HG02642 (cell line): ENCODE results near the gene HYOU1.
"Not testable (repeated sequence)": the region's sequence is repeated elsewhere in the genome, so short reads cannot be mapped to it uniquely, and the experiment has no call there.

Experiments
- ATAC-seq: cut with Tn5 transposase; IDR thresholded peaks from one replicate; pipeline ENCODE4 v1.9.1; 2021; ENCODE audit warnings: mild to moderate bottlenecking; ENCODE audit not compliant: unreplicated experiment, poor library complexity

The HYOU1 gene

GRCh38 chr11:119024430-119025098 lies 32.4 kb downstream of the HYOU1 start:
- no peak for ATAC-seq

GRCh38 chr11:119023741-119024140 lies 33.3 kb downstream of the HYOU1 start:
- ATAC-seq = no peak

GRCh38 chr11:119021631-119022030 lies 35.4 kb downstream of the HYOU1 start:
- no peak for ATAC-seq

- no peak for ATAC-seq
Observed at GRCh38 chr11:119019996-119020395, 37.0 kb downstream of the HYOU1 start.

DNA sequence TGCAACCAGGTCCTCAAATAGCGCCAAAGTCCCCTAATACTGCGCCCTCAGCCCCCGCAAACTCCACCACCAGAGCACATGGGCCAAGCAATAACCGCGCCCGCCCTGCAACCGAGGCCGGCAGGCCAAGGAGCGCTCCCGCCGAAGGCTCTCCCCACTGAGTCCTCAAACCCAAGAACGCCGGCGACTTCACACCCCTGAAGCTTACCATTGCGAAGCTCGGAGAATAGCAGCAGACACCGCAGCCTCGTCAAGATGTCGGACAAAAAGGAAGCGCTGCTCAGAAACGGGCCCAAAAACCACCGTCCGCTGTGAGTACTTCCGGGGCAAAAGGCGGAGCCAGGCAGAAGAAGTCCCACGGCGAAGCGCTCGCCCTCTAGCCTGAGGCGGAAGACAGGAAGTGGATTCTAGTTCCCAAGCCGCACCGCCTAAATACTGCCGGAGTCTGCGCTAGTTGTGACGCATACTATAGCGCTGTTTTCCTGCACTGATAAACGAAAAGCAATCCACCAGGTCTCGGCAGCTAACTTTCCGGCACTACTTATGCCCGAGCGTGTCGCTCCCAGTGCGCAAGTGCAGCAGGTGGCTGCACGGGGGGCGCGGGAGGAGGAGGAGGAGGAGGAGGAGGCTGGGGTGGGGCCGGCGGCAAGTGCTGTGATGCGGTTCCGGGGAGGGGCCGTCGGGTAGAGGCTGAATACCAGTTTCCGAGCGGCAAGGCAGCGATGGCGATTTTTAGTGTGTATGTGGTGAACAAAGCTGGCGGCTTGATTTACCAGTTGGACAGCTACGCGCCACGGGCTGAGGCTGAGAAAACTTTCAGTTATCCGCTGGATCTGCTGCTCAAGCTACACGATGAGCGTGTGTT lies 38.7 kb downstream of the HYOU1 start, which contains the start of the genes RPS25 and TRAPPC4:
TSS of gene RPS25 (minus strand) at position 270 of the 865 bp plus-strand sequence. CDS start at position 211, 59 bp downstream.
TSS of gene TRAPPC4 (plus strand) at position 693 of the 865 bp plus-strand sequence. CDS start at position 723, 30 bp downstream.
- ATAC-seq = peak; percentile 90

- not testable (repeated sequence) for ATAC-seq
Observed at GRCh38 chr11:119017377-119017776, 39.6 kb downstream of the HYOU1 start.

DNA sequence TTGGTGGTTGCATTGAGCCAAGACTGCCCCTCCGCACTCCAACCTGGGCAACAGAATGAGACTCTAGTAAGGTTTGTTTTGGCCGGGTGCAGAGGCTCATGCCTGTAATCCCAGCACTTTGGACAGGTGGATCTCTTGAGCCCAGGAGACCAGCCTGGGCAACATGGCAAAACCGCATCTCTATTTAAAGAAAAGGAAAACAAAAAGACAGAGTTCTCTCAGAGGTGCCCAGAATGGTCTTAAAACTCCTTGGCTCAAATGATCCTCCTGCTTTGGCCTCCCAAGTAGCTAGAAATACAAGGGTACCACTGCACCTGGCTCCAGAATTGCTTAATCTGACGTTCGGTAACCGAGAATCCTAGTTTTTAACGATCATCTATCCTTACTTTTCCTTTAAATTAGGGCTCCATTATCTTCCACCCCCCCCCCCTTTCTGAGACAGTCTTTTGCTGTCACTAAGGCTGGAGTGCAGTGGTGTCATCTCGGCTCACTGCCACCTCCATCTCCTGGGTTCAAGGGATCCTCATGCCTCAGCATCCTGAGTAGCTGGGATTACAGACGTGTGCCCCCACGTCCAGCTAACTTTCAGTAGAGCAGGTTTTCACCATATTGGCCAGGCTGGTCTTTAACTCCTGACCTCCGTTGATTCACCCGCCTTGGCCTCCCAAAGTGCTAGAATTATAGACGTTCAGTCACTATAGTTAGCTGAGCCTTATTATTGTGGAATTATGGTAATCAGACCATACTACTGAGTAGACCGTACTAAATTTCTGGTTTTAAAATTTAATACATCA lies 40.6 kb downstream of the HYOU1 start:
- ATAC-seq = no peak

GRCh38 chr11:119015054-119015611 lies 41.9 kb downstream of the HYOU1 start:
- no peak for ATAC-seq

DNA sequence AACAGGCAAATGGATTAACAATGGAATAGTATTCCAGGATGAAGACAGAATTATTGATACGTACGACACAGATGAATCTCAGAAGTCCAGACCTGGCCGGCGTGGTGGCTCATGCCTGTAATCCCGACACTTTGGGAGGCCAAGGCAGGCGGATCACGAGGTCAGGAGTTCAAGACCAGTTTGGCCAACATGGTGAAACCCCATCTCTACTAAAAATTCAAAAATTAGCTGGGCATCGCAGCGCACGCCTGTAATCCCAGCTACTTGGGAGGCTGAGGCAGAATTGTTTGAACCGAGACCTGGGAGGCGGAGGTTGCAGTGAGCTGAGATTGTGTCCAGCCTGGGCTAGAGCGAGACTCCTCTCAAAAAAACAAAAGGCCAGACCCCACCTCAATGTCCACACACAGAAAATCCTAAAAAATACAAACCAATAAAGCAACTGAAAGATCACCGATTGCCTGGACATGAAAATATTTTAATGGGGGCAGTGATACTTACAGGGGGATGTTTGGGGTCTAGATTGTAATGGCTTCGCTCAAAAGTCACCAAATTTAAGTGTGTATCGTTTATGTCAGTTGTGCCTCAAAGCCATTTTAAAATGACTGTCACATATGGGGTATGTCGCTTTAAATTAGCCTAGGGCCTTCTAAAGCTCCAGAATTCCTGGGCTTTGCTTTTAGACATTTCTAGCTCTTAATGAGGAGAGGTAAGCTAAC lies 42.6 kb downstream of the HYOU1 start:
- ATAC-seq = no peak

GRCh38 chr11:119012629-119013170 lies 44.3 kb downstream of the HYOU1 start:
- ATAC-seq = no peak

- ATAC-seq = no peak
Observed at GRCh38 chr11:119011476-119012053, 45.4 kb downstream of the HYOU1 start.

- ATAC-seq = no peak
Observed at GRCh38 chr11:119006656-119007055, 50.3 kb downstream of the HYOU1 start.

DNA sequence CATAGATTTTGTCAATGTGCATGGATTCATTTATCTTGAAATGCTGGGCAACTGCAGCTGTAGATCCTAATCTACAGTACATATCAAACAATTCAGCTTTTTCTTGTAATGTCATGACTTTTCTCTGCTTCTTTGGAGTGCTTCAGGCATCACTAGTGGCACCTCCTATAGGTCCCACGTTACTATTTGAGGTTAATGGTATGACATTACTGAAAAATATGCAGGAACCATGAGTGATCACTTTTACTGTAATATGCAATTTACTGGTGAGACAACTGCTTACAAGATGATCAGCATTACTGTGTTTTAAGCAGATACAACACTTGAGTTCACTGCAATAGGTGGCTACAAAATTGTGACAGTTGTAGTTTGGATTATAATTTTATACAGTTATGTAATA lies 56.1 kb downstream of the HYOU1 start:
- ATAC-seq = no peak

GRCh38 chr11:118998822-118999221 lies 58.2 kb downstream of the HYOU1 start:
- ATAC-seq = no peak

DNA sequence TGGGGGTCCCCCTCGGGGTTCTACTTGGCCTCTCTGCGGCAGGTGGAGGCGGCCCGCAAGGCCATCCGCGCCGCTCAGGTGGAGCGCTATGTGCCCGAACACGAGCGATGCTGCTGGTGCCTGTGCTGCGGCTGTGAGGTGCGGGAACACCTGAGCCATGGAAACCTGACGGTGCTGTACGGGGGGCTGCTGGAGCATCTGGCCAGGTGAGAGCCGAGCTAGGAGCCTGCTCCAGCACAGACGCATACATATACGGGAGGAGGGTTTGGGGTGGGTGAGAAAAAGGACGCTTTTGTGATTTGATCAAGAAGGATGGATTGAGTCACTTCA lies 58.7 kb downstream of the HYOU1 start:
- no peak for ATAC-seq

GRCh38 chr11:118997627-118998387 lies 59.2 kb downstream of the HYOU1 start, which contains the start of gene CENATAC:
TSS of gene CENATAC (plus strand) at chr11:118998138. CDS start at chr11:118998198, 60 bp downstream.
- ATAC-seq = peak; percentile 94

- peak; percentile 7 for ATAC-seq
Observed at GRCh38 chr11:118996926-118997626, 59.9 kb downstream of the HYOU1 start.
